Kidney capillary endothelial cell (primary cell): Measurements from ENCODE around the gene NBEAL1.
"Not testable (repeated sequence)": the region's sequence is repeated elsewhere in the genome, so short reads cannot be mapped to it uniquely, and the experiment has no call there.

ENCODE experiments used
- DNase-seq: peaks from one replicate; pipeline ENCODE4 v3.0.0-alpha.2; 2018; ENCODE audit warnings: low spot score

The NBEAL1 gene

GRCh38 chr2:203225423-203226039, 210.9 kb downstream of the NBEAL1 start:
- peak; percentile 14 for DNase-seq

GRCh38 chr2:203229674-203230073, 215.0 kb downstream of the NBEAL1 start:
- not testable (repeated sequence) for DNase-seq

- DNase-seq = no peak
Measured at GRCh38 chr2:203237346-203238238, 222.9 kb downstream of the NBEAL1 start.

GRCh38 chr2:203238292-203238703, 223.6 kb downstream of the NBEAL1 start:
- no peak for DNase-seq

GRCh38 chr2:203238704-203239526, 224.2 kb downstream of the NBEAL1 start, which contains the start of gene CYP20A1:
TSS of gene CYP20A1 (plus strand) at chr2:203239018. CDS start at chr2:203239063, 45 bp downstream.
- DNase-seq = peak; percentile 94

- DNase-seq = no peak
Measured at GRCh38 chr2:203240491-203240890, 225.8 kb downstream of the NBEAL1 start.

GRCh38 chr2:203242518-203242917, 227.8 kb downstream of the NBEAL1 start:
- no peak for DNase-seq

GRCh38 chr2:203246646-203247045, 232.0 kb downstream of the NBEAL1 start:
- no peak for DNase-seq

- DNase-seq = no peak
Measured at GRCh38 chr2:203252818-203253217, 238.1 kb downstream of the NBEAL1 start.

GRCh38 chr2:203253422-203254095, 238.9 kb downstream of the NBEAL1 start:
- not testable (repeated sequence) for DNase-seq

GRCh38 chr2:203261326-203262159, 246.9 kb downstream of the NBEAL1 start:
- DNase-seq = no peak
